G401 (cell line): ENCODE results near the gene TMEM53. TPM values are rescaled to one million over a fixed set of nuclear protein-coding genes. Genes with fewer than 3 reads are reported as not detected.
A peak's percentile ranks its signal among the peaks of the same experiment; 100 is the strongest.

Experiments
- DNase-seq: peaks from one replicate; pipeline ENCODE4 v3.0.0-alpha.2; 2015; ENCODE audit warnings: low spot score
- in situ Hi-C: cut with HindIII; loops from 2 replicates; pipeline ENCODE4 v1.10.0; 2016; ENCODE audit warnings: low sequenced_read_pairs, mixed read lengths
- total RNA-seq: library from RNA; depleted of rRNA; stranded (reverse); fragments of >200 nt; shearing (Covaris generic); gene quantifications from 2 replicates; pipeline ENCODE4 v1.2.3, GENCODE V29; 2014

TMEM53 gene
- total RNA-seq, 1 experiment from 2014 or later = 23.1 TPM

- in situ Hi-C loops = no loop called here
- no peak for DNase-seq
Observed at GRCh38 chr1:44653107-44653964, 20.9 kb downstream of the TMEM53 start.

- in situ Hi-C loops = no loop called here
- peak; percentile 81 for DNase-seq
Observed at GRCh38 chr1:44652445-44653106, 21.7 kb downstream of the TMEM53 start.

GRCh38 chr1:44651069-44651468 is 23.2 kb downstream of the TMEM53 start:
- DNase-seq = no peak
- in situ Hi-C loops = no loop called here

DNA sequence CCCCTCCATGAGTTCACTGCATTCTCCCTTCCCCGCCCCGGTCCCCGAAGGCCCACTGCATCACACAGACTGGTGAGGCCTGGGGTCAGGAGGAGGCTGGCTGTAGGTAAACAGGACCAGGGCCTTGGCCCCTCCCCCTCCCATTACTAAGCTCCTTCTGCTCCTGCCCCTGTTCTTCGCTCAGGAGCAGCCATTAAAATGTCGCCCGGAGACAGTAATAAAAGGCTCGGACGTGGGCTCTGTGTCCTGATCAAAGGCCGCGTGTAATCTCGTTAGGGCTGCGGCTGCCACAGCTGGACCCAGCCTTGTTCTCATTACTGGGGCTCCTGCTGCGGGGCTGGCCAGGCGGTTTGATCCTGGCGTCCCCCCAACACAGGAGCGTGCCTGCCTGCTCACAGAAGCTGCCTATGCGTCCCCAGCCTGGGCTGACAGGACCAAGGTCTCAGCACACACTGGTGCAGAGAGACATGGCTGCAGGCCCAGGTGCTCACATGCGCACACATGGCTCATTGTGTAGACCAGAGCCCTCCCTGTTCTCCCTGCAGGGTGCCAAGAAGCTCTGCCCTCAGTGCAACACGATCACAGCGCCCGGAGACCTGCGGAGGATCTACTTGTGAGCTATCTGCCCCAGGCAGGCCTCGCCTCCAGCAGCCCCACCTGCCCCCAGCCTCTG is 24.0 kb downstream of the TMEM53 start:
- no peak for DNase-seq
- in situ Hi-C loops = no loop called here

DNA sequence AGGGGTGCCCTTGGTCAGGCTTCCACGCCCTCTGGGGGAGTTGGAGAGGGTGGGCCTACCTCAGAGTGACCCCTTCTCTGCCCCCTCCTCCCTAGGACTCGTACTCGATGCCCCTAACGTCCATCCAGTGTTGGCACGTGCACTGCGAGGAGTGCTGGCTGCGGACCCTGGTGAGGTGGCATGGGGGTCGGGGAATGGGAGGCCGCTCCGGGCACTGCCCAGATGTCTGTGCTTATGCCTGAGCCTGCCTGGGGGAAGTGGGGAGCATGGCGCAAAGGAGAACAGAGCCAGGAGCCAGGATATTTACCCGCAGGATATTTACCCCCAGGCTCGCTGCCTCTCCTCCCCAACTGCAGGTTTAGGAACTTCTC is 24.5 kb downstream of the TMEM53 start:
- in situ Hi-C loops = no loop called here
- no peak for DNase-seq

DNA sequence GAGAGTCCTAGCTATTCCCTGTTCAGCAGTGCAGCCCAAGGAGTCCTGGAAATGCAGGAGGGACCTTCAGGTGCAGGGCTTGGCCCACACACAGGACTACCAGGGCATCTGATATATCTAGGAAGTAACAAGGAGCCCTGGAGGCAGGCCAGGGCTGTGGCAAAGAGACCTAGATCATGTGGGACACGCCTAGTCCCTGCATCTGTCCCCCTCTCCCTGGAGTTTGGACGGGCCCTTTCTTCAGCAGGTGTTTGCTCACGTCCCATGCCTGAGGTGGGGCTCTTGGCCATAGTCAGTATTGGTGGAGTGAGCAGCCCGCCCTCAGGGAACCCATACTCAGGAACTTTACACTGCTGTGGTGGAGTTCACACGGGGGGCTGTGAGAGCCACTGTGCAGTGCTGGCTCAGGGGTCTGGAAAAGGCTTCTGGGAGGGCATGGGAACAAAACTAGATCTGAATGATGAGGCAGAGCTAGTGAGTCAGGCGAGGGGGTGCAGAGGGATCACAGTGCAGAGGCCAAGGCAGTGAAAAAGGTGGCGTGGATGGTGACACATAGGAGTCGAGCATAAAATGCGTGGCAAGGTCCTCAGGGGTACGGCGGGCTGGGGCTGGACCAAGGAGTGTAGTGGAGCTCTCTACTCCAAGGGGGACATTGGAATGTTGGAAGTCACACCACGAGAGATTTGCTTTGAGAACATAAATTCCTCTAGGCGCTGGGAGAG is 25.6 kb downstream of the TMEM53 start:
- no peak for DNase-seq
- in situ Hi-C loops = no loop called here

- in situ Hi-C loops = no loop called here
Observed at GRCh38 chr1:44647896-44648295, 26.4 kb downstream of the TMEM53 start.

GRCh38 chr1:44646261-44647110 is 27.8 kb downstream of the TMEM53 start:
- in situ Hi-C loops = no loop called here
- DNase-seq = no peak

More at GRCh38 chr1:44647896-44648295, 26.4 kb downstream of the TMEM53 start:
- DNase-seq = no peak

DNA sequence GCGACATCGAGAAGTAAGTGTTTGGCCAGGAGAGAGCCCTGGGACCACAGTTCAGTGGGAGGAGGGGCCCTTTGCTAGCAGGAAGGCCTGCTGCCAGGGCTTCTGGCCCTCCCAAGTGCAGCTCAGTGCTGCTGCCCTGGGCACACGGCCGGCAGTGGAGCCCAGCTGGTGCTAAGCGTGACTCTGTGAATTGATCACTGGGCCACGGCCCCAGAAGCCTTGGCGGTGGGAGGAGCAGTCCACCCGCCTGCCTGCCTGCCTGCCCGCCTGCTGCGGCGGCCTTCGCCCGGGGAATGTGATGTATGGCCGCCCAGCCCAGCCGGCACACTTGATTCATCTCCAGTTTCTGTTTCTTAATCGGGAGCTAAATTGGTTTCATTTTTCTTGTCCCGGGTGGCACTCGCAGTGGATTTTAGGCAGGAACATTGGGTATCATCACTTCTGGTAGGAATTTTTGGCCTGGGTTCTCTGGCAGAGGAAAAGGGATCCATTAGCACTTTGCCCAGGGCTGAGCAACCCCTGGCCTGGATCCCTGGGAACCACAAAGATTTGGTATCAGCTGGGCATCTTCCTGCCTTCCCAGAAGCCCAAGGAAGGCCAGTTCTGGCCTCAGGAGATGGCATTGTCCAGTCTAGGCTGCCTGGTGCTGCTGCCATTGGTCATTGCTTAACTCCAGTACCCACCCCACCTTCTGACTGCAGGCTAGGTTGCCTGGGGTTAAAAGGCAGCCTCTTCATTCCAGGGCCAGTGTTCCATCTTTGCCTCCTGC is 28.6 kb downstream of the TMEM53 start:
- in situ Hi-C loops = no loop called here
- peak; percentile 58 for DNase-seq

DNA sequence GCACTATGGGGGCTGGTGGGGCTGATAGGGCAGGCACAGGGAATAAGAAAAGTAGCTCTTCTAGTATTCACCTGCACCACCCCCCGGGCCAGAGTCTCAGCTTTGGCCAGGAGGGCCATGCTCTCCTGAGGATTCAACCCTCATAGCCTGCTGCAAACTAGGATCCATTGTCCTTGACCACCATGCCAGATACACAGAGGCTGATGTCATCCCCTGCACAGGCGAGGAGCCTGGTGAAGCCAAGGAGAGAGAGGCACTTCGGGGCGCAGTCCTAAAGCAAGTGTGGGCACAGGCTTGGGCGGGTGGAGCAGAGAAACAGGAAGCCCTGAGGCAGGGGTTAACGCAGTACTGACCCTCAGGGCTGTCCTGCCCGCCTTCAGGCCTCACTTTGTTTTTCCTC is 29.5 kb downstream of the TMEM53 start:
- no peak for DNase-seq
- in situ Hi-C loops = no loop called here

- in situ Hi-C loops = no loop called here
- no peak for DNase-seq
Observed at GRCh38 chr1:44643721-44644334, 30.5 kb downstream of the TMEM53 start.

GRCh38 chr1:44642925-44643324 is 31.4 kb downstream of the TMEM53 start:
- DNase-seq = no peak
- in situ Hi-C loops = no loop called here

- in situ Hi-C loops = no loop called here
- no peak for DNase-seq
Observed at GRCh38 chr1:44642255-44642654, 32.0 kb downstream of the TMEM53 start.

DNA sequence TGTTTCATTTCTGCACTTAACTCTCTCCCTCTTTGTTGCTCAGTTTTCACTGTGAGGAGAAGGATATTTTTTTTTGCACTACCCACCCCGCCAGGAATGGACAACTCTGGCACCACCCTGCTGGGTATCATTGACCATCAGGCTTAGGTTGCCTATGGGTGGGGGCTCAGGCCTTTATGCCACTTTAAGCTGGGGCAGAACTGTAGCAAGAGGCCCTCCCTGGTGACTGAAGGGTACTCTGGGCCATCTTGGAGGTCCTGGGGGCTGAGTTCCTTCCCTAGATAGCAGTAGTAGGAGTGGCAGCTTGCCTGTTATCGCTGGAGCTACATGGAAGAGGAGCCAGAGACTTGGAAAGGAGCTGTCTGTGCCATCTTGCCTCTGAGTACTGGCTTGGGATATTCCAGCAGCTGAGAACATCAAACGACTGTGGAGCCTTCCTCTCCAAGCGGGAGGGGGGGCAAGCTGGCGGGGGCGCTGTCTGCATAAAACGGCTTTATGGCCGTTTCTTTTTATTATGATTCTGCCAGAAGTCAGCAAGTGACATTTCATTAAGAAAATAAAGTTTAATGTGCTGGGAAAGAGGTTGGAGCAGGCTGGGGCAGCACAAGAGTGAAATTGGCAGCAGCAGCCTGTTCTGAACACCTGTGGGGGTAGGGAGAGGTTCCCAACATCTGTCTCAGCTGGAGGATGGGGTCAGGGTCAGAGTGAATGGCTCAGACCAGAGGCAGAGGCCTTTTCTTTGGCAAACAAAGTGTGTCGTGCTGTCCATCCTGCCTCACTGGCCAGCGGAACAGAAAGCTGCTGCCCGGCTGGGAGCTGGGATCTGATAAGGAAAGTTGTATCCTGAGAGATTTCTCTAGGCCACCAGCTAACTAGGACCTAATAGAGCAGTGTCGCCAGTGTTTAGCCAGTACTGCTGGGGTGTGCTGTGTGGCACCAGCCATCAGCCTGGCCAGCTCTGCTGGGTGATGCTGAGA is 32.9 kb downstream of the TMEM53 start:
- no peak for DNase-seq
- in situ Hi-C loops = no loop called here

- DNase-seq = no peak
- in situ Hi-C loops = no loop called here
Observed at GRCh38 chr1:44640200-44640853, 34.0 kb downstream of the TMEM53 start.
